GM21367 (cell line): Measurements from ENCODE around the gene KCNC3.

Source experiments
- ATAC-seq: cut with Tn5 transposase; IDR thresholded peaks from one replicate; pipeline ENCODE4 v1.9.1; 2021; ENCODE audit not compliant: unreplicated experiment

The KCNC3 gene

GRCh38 chr19:50280074-50280473, 49.1 kb downstream of the KCNC3 start:
- ATAC-seq = no peak

GRCh38 chr19:50277966-50278580, 51.1 kb downstream of the KCNC3 start:
- no peak for ATAC-seq

DNA sequence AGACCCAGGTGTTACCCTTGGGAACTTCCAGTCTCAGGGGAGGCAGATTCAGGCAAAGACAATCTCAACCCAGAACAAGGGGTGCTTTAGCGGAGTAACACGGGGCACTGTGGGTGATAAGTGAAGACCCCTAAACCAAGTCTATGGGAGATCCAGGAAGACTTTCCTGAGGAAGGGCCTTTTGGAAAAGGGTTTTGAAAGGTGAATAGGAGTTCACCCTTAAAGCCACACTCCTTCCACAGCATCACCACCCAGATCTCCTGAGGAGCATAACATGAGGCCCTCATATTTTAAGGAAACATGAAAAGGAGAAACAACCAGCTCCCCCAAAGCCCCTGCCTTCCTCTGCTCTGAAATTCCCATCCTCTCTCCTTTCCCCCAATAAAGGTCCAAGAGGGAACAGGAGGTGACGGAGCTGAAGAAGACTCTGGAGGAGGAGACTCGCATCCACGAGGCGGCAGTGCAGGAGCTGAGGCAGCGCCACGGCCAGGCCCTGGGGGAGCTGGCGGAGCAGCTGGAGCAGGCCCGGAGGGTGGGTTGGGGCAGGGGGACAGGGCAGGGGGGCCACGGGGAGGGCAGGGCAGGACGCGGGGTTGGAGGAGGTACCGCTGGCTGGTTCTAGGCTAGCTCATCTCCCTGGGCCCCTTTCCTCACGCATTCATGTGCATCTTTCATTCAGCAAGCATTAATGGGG, 52.7 kb downstream of the KCNC3 start:
- ATAC-seq = no peak

GRCh38 chr19:50275577-50276368, 53.4 kb downstream of the KCNC3 start:
- no peak for ATAC-seq

GRCh38 chr19:50273821-50274220, 55.4 kb downstream of the KCNC3 start:
- ATAC-seq = no peak

DNA sequence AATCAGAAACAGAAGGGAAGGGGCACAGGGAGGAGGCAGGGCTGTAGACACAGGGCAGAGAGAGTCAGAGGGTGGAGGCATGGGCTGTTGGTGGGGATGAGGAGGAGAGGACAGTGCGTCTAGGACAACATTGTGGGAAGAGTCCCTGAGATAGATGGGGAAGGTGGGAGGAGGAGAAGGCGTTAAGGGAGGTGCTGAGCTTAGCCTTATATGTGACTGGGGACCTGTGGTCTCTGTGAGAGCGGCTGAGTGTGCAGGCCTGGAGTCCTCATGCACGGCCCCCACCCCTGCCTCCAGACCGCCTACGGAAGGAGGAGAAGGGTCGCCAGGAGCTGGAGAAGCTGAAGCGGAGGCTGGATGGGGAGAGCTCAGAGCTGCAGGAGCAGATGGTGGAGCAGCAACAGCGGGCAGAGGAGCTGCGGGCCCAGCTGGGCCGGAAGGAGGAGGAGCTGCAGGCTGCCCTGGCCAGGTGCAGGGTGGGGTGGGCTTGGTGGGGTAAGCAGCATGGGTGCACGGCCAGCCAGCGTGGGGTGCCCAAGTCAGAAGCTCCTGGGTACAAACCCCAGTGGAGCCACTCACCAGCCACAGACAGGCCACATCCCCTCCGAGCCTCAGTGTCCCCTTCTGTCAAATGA, 56.8 kb downstream of the KCNC3 start:
- ATAC-seq = no peak

DNA sequence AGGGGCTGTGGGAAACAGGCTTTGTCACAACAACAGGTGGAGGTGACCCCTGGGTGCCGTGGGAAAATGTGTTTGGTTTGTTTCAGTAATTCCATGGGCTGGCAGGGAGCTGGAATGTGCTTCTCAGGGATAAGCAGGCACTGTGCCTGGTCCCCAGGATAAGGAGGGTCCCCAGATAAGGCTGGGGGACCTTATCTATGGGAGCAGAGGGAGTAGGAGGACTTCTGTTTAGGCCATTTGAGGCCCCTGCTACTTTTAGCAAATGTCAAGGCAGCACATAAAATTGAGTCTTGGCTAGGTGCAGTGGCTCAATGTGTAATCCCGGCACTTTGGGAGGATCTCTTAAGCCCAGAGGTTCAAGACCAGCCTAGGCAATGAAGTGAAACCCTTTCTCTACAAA, 59.5 kb downstream of the KCNC3 start:
- no peak for ATAC-seq

DNA sequence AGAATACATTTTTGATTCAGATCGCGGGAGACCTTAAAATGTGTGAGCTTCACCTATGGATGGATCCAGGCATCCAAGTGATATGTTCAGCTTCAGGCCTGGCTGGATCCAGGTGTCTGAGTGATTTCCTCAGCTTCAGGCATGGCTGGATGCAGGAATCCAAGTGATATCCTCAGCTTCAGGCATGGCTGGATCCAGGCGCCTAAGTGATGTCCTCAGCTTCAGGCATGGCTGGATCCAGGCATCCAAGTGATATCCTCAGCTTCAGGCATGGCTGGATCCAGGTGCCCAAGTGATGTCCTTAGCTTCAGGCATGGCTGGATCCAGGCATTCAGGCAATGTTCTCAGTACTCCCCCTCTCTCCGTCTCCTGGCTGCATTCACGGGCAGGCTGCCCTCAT, 60.7 kb downstream of the KCNC3 start:
- ATAC-seq = no peak

DNA sequence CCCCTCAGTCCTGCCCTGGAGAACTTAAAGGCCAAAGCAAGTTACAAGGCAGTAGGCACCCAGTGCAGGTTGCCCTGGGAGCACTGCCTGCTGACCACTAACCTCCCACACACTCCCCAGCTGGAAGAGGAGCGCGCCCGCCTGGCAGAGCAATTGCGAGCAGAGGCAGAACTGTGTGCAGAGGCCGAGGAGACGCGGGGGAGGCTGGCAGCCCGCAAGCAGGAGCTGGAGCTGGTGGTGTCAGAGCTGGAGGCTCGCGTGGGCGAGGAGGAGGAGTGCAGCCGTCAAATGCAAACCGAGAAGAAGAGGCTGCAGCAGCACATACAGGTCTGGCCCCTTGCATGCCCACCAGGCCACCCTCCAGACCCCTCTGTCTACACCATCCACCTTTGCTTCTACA, 61.1 kb downstream of the KCNC3 start:
- no peak for ATAC-seq

DNA sequence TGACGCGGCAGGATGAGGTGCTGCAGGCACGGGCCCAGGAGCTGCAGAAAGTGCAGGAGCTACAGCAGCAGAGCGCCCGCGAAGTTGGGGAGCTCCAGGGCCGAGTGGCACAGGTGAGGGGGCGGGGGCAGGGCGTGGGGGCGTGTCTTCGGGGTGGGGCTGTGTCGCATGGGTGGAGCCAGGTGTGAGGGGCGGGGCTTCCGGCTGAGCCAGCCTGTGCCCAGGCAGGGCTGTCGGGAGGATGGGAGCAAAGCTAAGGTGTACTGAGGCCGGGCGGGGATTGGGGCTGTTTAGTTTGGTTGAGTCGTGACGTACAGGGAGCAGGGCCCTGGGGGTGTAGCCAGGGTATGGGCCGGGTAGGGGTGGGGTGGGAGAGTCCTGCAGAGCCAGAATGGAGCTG, 62.3 kb downstream of the KCNC3 start:
- no peak for ATAC-seq

- no peak for ATAC-seq
Observed at GRCh38 chr19:50266041-50266440, 63.1 kb downstream of the KCNC3 start.

GRCh38 chr19:50264483-50265186, 64.5 kb downstream of the KCNC3 start:
- no peak for ATAC-seq

DNA sequence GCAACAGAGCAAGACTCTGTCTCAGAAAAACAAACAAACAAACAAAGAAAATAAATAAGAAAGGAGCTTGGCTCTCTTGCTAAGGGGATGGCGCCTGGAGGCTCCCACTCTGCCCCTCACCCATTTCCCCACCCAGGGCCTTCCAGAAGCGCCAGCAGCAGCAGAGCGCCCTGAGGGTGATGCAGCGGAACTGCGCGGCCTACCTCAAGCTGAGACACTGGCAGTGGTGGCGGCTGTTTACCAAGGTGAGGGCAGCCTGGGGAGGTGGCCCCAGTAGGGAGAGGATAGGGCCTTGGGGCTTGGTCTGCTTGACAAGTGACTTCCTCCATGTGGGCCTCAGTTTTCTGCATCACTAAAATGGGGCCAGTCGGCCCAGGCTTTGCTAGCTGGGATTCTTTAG, 66.0 kb downstream of the KCNC3 start:
- no peak for ATAC-seq
